MM.1S (cell line): ENCODE measurements around the gene HOXD4.

ENCODE experiments used
- DNase-seq: peaks from one replicate; pipeline ENCODE4 v3.0.0-alpha.2; 2015
- H2AFZ ChIP-seq: fragments of 300-600 bp; sonication (generic); 2 replicates; pipeline ENCODE4 v1.6.0; 2016; ENCODE audit warnings: antibody characterized with exemption, low read length
- H3F3A ChIP-seq: fragments of 300-600 bp; sonication (generic); 2 replicates; pipeline ENCODE4 v1.6.1; 2016; ENCODE audit warnings: mild to moderate bottlenecking, antibody characterized with exemption, low read length, moderate library complexity, mixed read lengths; ENCODE audit not compliant: insufficient read depth
- H3K27ac ChIP-seq: fragments of 300-600 bp; sonication (generic); 2 replicates; pipeline ENCODE4 v1.5.1; 2016; ENCODE audit warnings: mild to moderate bottlenecking, low read length
- H3K27me3 ChIP-seq: fragments of 300-600 bp; sonication (generic); replicated peaks from 2 replicates; pipeline ENCODE4 v1.6.0; 2016; ENCODE audit warnings: low read length; ENCODE audit not compliant: insufficient read depth
- H3K36me3 ChIP-seq: fragments of 300-600 bp; sonication (generic); replicated peaks from 2 replicates; pipeline ENCODE4 v1.6.1; 2016; ENCODE audit warnings: mild to moderate bottlenecking, low read length, mixed read lengths; ENCODE audit not compliant: insufficient read depth
- H3K4me1 ChIP-seq: fragments of 300-600 bp; sonication (generic); 2 replicates; pipeline ENCODE4 v1.6.1; 2016; ENCODE audit warnings: low read length, mixed read lengths
- H3K4me2 ChIP-seq: fragments of 300-600 bp; sonication (generic); 2 replicates; pipeline ENCODE4 v1.6.0; 2016; ENCODE audit warnings: low read depth, low read length
- H3K4me3 ChIP-seq: fragments of 300-600 bp; sonication (generic); 2 replicates; pipeline ENCODE4 v1.5.1; 2016; ENCODE audit warnings: low read length, mixed read lengths
- H3K79me2 ChIP-seq: fragments of 300-600 bp; sonication (generic); 2 replicates; pipeline ENCODE4 v1.6.1; 2016; ENCODE audit warnings: mixed run types, low read length, mixed read lengths
- H3K9ac ChIP-seq: fragments of 300-600 bp; sonication (generic); 2 replicates; pipeline ENCODE4 v1.6.1; 2016; ENCODE audit warnings: low read length, mixed read lengths
- H3K9me2 ChIP-seq: fragments of 300-600 bp; sonication (generic); replicated peaks from 2 replicates; pipeline ENCODE4 v1.6.1; 2016; ENCODE audit warnings: mild to moderate bottlenecking, low read length, mixed read lengths; ENCODE audit not compliant: insufficient read depth
- H3K9me3 ChIP-seq: fragments of 300-600 bp; sonication (generic); replicated peaks from 2 replicates; pipeline ENCODE4 v1.6.1; 2016; ENCODE audit warnings: mild to moderate bottlenecking, low read length, mixed read lengths; ENCODE audit not compliant: insufficient read depth
- H4K20me1 ChIP-seq: fragments of 300-600 bp; sonication (generic); 2 replicates; pipeline ENCODE4 v1.6.1; 2016; ENCODE audit warnings: mild to moderate bottlenecking, low read length, moderate library complexity, mixed read lengths; ENCODE audit not compliant: insufficient read depth
- CTCF ChIP-seq: fragments of 300-600 bp; sonication (generic); IDR thresholded peaks from 2 replicates; pipeline ENCODE4 v1.5.1; 2016; ENCODE audit warnings: antibody characterized with exemption, low read length, mixed read lengths
- EZH2 ChIP-seq: fragments of 300-600 bp; sonication (generic); optimal IDR thresholded peaks from 2 replicates; pipeline ENCODE3; 2017; ENCODE audit warnings: low read depth, mild to moderate bottlenecking, antibody characterized with exemption, low read length, mixed read lengths
- EZH2phosphoT487 ChIP-seq: fragments of 300-600 bp; sonication (generic); IDR thresholded peaks from 2 replicates; pipeline ENCODE4 v1.6.1; 2018; ENCODE audit warnings: antibody characterized with exemption, low read length

The HOXD4 gene

DNA sequence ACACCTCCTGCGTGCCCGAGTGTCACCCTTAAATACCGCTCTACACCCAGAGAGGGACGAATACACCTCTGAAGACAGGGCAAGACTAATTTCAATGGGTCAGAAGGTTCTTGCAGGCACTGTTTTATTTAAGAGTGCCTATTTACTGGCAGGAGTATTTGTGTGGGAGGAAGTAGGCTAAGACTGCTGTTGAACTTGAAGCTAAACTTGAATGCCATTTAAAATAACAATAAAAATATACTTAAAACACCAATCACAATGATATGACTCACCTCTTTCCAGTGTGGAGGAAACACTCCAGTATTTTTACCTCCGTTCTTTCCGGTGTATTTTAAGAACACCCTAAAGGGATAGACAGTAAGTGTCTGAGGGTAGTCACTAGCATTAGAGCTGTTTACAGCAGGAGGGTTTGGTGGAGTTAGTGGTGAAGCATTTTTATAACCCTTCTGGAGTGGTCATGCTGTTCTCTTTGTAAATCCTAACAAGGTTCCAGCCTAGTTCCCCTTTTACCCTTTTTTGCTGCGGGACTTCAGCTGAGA, 27.5 kb downstream of the HOXD4 start:
- no peaks in the 10 kb centered on the region for H3K9me3 ChIP-seq
- no peak for DNase-seq
- H3K27ac ChIP-seq: no peak overlapping the region
- peak overlapping the region; percentile 63 for H3K4me3 ChIP-seq
- peak overlapping the region; percentile 58 for H2AFZ ChIP-seq
- no peaks in the 10 kb centered on the region for H4K20me1 ChIP-seq
- no peaks in the 10 kb centered on the region for H3K4me1 ChIP-seq
- no peaks in the 10 kb centered on the region for H3K27me3 ChIP-seq
- no peaks in the 10 kb centered on the region for H3K36me3 ChIP-seq
- no peaks in the 10 kb centered on the region for H3K9me2 ChIP-seq
- TF ChIP-seq EZH2 (no peak), EZH2phosphoT487 (no peak), CTCF (no peak)
- no peaks in the 10 kb centered on the region for H3F3A ChIP-seq
- peak overlapping the region; percentile 65 for H3K4me2 ChIP-seq
- no peaks in the 10 kb centered on the region for H3K79me2 ChIP-seq
- H3K9ac ChIP-seq: no peak overlapping the region

DNA sequence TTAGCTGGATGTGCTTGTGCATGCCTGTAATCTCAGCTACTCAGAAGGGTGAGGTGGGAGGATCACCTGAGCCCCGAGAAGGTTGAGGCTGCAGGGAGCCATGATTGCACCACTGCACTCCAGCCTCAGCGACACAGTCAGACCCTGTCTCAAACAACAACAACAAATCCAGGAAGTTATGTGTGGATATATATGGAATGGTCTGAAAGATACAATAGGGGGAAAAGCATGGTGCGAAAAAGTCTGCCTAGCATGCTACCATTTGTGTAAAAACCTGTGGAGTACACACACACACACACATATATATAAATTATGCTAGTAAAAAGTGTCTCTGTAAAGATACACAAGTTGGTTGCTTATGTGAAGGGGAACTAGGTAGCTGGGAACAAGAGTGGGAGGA, 30.2 kb downstream of the HOXD4 start:
- no peaks in the 10 kb centered on the region for H3F3A ChIP-seq
- H3K27ac ChIP-seq: no peak overlapping the region
- TF ChIP-seq EZH2phosphoT487: no peak
- H3K4me2 ChIP-seq: no peak overlapping the region
- H3K36me3 ChIP-seq: no peaks in the 10 kb centered on the region
- H3K27me3 ChIP-seq: no peaks in the 10 kb centered on the region
- H3K4me3 ChIP-seq: no peak overlapping the region
- H3K9me2 ChIP-seq: no peaks in the 10 kb centered on the region
- H2AFZ ChIP-seq: no peak overlapping the region
- H3K9ac ChIP-seq: no peak overlapping the region
- H3K9me3 ChIP-seq: no peaks in the 10 kb centered on the region
- DNase-seq: no peak
- H3K4me1 ChIP-seq: no peaks in the 10 kb centered on the region
- H3K79me2 ChIP-seq: no peaks in the 10 kb centered on the region
- no peaks in the 10 kb centered on the region for H4K20me1 ChIP-seq

DNA sequence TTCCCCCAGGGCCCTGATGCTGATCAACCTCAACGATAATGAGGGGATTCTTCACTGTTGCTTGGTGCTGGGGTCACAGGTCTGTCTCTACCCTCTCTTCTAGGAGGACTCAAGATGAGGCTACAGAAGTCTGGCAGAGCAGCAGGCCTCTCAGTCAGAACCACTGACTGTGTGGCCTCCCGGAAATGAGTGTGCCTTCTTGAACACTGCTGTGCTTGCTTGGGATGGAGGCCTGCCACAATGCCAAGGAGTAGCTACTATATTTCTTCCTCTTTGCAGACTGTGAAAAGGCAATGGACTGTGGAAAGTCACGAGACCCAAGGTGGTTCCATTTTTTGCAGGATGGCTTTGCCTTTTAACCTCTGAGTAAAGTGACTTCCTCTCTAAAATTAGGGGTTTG, 31.3 kb downstream of the HOXD4 start:
- no peak overlapping the region for H3K27ac ChIP-seq
- no peaks in the 10 kb centered on the region for H3K9me3 ChIP-seq
- no peaks in the 10 kb centered on the region for H3F3A ChIP-seq
- no peak overlapping the region for H3K9ac ChIP-seq
- DNase-seq: no peak
- H3K79me2 ChIP-seq: no peaks in the 10 kb centered on the region
- no peaks in the 10 kb centered on the region for H4K20me1 ChIP-seq
- no peak overlapping the region for H3K4me3 ChIP-seq
- no peak for TF ChIP-seq CTCF
- no peak for TF ChIP-seq EZH2
- no peak for TF ChIP-seq EZH2phosphoT487
- no peaks in the 10 kb centered on the region for H3K9me2 ChIP-seq
- no peaks in the 10 kb centered on the region for H3K36me3 ChIP-seq
- H2AFZ ChIP-seq: no peak overlapping the region
- no peaks in the 10 kb centered on the region for H3K27me3 ChIP-seq
- no peak overlapping the region for H3K4me2 ChIP-seq
- H3K4me1 ChIP-seq: no peaks in the 10 kb centered on the region

DNA sequence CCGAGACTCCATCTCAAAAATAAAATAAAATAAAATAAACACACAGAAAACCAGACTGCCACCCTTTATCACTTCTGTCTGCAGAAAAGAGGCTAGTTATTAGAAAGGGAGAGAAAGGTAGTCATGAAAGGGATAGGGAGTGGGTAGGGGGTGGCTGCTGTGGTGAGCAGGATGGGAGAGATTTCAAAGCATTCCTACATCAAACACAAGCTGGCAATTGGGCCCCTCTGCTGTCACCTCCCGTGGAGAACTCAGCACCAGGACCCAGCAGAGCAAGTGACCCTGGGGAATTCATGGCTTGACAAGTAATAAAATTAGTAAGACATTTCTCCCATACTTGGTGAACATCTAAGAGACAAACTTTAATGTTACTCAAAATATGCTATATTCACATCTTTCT, 33.4 kb downstream of the HOXD4 start:
- no peaks in the 10 kb centered on the region for H3K9me3 ChIP-seq
- no peak overlapping the region for H2AFZ ChIP-seq
- no peaks in the 10 kb centered on the region for H3K27me3 ChIP-seq
- no peak overlapping the region for H3K27ac ChIP-seq
- H3K4me1 ChIP-seq: no peaks in the 10 kb centered on the region
- TF ChIP-seq EZH2 (no peak), CTCF (no peak), EZH2phosphoT487 (no peak)
- DNase-seq: no peak
- H3K9ac ChIP-seq: no peak overlapping the region
- no peaks in the 10 kb centered on the region for H3K79me2 ChIP-seq
- no peaks in the 10 kb centered on the region for H3K9me2 ChIP-seq
- H3K4me3 ChIP-seq: no peak overlapping the region
- no peaks in the 10 kb centered on the region for H3K36me3 ChIP-seq
- no peaks in the 10 kb centered on the region for H3F3A ChIP-seq
- no peaks in the 10 kb centered on the region for H4K20me1 ChIP-seq
- no peak overlapping the region for H3K4me2 ChIP-seq
